ENCODE results near the gene GFAP.

DNA sequence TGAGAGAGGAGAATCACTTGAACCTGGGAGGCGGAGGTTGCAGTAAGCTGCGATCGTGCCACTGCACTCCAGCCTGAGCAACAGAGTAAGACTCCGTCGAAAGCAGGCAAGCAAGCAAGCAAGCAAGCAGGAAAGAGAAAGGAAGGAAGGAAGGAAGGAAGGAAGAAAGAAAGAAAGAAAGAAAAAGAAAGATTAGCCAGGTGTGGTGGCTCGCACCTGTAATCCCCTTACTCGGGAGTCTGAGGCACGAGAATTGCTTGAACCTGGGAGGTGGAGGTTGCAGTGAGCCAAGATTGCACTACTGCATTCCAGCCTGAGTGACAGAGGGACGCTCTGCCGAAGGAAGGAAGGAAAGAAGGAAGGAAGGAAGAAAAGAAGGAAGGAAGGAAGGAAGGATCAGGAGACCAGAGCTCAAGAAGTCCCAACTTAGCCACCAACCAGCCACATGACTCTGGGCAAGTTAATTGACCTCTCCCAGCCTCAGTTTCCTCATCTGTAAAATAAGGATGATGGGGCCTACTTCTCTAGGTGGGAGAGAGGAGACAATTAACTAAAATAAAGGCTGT is 6.5 kb downstream of the GFAP start:
- TF ChIP-seq, protein P1, sequence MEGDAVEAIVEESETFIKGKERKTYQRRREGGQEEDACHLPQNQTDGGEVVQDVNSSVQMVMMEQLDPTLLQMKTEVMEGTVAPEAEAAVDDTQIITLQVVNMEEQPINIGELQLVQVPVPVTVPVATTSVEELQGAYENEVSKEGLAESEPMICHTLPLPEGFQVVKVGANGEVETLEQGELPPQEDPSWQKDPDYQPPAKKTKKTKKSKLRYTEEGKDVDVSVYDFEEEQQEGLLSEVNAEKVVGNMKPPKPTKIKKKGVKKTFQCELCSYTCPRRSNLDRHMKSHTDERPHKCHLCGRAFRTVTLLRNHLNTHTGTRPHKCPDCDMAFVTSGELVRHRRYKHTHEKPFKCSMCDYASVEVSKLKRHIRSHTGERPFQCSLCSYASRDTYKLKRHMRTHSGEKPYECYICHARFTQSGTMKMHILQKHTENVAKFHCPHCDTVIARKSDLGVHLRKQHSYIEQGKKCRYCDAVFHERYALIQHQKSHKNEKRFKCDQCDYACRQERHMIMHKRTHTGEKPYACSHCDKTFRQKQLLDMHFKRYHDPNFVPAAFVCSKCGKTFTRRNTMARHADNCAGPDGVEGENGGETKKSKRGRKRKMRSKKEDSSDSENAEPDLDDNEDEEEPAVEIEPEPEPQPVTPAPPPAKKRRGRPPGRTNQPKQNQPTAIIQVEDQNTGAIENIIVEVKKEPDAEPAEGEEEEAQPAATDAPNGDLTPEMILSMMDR (IDR thresholded peaks at IDR 0.05; ENCODE audit: insufficient read depth, low read depth, low read length): no peak
- no peak for TF ChIP-seq EZH2 (IDR thresholded peaks at IDR 0.05; ENCODE audit: insufficient read depth, low read length)

Data from astrocyte (in vitro differentiated cells and primary cell).